OCI-LY7 (cell line): ENCODE data around the gene CADM2.

Source experiments
- EZH2phosphoT487 ChIP-seq: fragments of 200-600 bp; sonication (generic); IDR thresholded peaks from 2 replicates; pipeline ENCODE4 v1.6.1; 2018; ENCODE audit warnings: low read depth, borderline replicate concordance, mild to moderate bottlenecking, mixed run types, antibody characterized with exemption, low read length, moderate library complexity, mixed read lengths
- TF ChIP-seq, protein P1 (sequence below): fragments of 200-600 bp; sonication (generic); conservative IDR thresholded peaks from 2 replicates; pipeline ENCODE4 v1.5.1; 2014; ENCODE audit warnings: mild to moderate bottlenecking, antibody characterized with exemption, low read length, moderate library complexity, mixed read lengths

DNA sequence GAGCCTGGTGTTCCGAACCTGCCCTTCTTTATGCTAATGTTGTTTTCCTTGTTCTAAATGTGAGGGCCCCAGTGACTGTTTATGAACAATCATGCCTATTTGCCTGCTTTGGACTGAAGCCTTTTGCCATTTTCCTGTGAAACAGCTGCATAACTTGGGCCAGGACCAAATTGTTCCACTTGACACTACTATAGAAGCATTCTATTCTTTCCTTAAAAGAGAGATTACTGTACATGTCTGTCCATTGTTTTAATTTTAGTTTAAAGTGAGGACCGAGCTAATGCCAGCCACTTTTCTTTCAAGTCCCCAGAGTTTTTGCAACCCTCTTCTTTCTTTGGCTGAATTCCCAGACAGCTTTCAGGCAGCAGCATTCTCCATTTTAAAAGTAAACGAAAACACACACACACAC, 980.3 kb downstream of the CADM2 start:
- TF ChIP-seq, protein P1, sequence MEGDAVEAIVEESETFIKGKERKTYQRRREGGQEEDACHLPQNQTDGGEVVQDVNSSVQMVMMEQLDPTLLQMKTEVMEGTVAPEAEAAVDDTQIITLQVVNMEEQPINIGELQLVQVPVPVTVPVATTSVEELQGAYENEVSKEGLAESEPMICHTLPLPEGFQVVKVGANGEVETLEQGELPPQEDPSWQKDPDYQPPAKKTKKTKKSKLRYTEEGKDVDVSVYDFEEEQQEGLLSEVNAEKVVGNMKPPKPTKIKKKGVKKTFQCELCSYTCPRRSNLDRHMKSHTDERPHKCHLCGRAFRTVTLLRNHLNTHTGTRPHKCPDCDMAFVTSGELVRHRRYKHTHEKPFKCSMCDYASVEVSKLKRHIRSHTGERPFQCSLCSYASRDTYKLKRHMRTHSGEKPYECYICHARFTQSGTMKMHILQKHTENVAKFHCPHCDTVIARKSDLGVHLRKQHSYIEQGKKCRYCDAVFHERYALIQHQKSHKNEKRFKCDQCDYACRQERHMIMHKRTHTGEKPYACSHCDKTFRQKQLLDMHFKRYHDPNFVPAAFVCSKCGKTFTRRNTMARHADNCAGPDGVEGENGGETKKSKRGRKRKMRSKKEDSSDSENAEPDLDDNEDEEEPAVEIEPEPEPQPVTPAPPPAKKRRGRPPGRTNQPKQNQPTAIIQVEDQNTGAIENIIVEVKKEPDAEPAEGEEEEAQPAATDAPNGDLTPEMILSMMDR, result no peak
- TF ChIP-seq EZH2phosphoT487, result no peak
